PFSK-1 (cell line): Measurements from ENCODE around the gene MLYCD.
A peak's percentile ranks its signal among the peaks of the same experiment; 100 is the strongest.

Source experiments
- FOXP2 ChIP-seq: optimal IDR thresholded peaks from 2 replicates; pipeline ENCODE3; 2011; ENCODE audit warnings: borderline replicate concordance, control low read depth, inconsistent platforms; ENCODE audit not compliant: insufficient read depth; ENCODE audit errors: extremely low read length, extremely low read depth
- POLR2AphosphoS5 ChIP-seq: IDR thresholded peaks from 2 replicates; pipeline ENCODE4 v1.6.1; 2012; ENCODE audit warnings: low read depth, mild to moderate bottlenecking, control low read depth, low read length, moderate library complexity
- SIN3A ChIP-seq: IDR thresholded peaks from 2 replicates; pipeline ENCODE4 v1.6.1; 2012; ENCODE audit warnings: mild to moderate bottlenecking, low read length, moderate library complexity, borderline replicate concordance; ENCODE audit not compliant: insufficient read depth
- TAF1 ChIP-seq: IDR thresholded peaks from 2 replicates; pipeline ENCODE4 v1.6.1; 2012; ENCODE audit warnings: low read length, control low read depth, borderline replicate concordance; ENCODE audit not compliant: insufficient read depth
- TF ChIP-seq, protein P1 (sequence below), 2 experiments: IDR thresholded peaks; 2 replicates each; pipeline versions ENCODE4 v1.6.1 to v1.8.0; 2011 to 2012; ENCODE audit warnings: low read depth in 2 of 2, low read length in 2 of 2, control low read depth in 1 of 2, inconsistent platforms in 1 of 2, mild to moderate bottlenecking in 1 of 2, moderate library complexity in 1 of 2; ENCODE audit not compliant: insufficient read depth in 1 of 2

Gene MLYCD

DNA sequence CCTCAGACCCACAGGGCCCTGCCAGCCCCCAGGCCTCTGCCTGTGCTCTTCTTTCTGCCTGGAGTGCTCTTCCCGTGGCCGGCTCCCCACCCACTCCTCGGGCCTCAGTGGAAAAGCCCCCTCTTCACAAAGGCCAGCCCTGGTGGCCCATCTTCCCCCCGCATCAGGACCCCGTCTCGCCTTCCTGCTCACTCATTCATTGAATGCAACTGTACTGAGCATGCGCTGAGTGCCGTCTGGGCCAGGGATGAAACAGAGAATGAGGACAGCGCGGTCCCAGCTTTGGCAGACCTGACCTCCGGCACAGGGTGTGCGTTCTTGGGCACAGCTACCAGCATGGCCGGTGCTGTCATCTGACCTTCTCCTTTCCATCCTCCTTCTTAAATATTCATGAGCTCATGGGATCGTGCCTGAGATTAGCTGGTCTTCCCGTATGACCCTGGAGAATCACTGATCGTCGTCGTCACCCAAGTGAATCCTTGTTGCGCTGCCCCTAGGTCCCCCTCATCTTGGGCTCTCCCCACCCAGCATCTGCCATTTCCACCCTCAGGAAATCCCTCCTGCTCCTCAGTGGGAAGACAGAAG is 37.8 kb downstream of the MLYCD start:
- TF ChIP-seq SIN3A, result no peak
- TF ChIP-seq POLR2AphosphoS5, result no peak
- TF ChIP-seq TAF1, result no peak
- TF ChIP-seq, protein P1, sequence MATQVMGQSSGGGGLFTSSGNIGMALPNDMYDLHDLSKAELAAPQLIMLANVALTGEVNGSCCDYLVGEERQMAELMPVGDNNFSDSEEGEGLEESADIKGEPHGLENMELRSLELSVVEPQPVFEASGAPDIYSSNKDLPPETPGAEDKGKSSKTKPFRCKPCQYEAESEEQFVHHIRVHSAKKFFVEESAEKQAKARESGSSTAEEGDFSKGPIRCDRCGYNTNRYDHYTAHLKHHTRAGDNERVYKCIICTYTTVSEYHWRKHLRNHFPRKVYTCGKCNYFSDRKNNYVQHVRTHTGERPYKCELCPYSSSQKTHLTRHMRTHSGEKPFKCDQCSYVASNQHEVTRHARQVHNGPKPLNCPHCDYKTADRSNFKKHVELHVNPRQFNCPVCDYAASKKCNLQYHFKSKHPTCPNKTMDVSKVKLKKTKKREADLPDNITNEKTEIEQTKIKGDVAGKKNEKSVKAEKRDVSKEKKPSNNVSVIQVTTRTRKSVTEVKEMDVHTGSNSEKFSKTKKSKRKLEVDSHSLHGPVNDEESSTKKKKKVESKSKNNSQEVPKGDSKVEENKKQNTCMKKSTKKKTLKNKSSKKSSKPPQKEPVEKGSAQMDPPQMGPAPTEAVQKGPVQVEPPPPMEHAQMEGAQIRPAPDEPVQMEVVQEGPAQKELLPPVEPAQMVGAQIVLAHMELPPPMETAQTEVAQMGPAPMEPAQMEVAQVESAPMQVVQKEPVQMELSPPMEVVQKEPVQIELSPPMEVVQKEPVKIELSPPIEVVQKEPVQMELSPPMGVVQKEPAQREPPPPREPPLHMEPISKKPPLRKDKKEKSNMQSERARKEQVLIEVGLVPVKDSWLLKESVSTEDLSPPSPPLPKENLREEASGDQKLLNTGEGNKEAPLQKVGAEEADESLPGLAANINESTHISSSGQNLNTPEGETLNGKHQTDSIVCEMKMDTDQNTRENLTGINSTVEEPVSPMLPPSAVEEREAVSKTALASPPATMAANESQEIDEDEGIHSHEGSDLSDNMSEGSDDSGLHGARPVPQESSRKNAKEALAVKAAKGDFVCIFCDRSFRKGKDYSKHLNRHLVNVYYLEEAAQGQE (IDR thresholded peaks at IDR 0.05; ENCODE audit: insufficient read depth in 1 of 2, low read depth in 2 of 2, low read length in 2 of 2), result no peak
- no peak for TF ChIP-seq FOXP2

GRCh38 chr16:83937267-83937666 is 38.4 kb downstream of the MLYCD start:
- TF ChIP-seq, protein P1 (IDR thresholded peaks at IDR 0.05; ENCODE audit: insufficient read depth in 1 of 2, low read depth in 2 of 2, low read length in 2 of 2), result no peak

DNA sequence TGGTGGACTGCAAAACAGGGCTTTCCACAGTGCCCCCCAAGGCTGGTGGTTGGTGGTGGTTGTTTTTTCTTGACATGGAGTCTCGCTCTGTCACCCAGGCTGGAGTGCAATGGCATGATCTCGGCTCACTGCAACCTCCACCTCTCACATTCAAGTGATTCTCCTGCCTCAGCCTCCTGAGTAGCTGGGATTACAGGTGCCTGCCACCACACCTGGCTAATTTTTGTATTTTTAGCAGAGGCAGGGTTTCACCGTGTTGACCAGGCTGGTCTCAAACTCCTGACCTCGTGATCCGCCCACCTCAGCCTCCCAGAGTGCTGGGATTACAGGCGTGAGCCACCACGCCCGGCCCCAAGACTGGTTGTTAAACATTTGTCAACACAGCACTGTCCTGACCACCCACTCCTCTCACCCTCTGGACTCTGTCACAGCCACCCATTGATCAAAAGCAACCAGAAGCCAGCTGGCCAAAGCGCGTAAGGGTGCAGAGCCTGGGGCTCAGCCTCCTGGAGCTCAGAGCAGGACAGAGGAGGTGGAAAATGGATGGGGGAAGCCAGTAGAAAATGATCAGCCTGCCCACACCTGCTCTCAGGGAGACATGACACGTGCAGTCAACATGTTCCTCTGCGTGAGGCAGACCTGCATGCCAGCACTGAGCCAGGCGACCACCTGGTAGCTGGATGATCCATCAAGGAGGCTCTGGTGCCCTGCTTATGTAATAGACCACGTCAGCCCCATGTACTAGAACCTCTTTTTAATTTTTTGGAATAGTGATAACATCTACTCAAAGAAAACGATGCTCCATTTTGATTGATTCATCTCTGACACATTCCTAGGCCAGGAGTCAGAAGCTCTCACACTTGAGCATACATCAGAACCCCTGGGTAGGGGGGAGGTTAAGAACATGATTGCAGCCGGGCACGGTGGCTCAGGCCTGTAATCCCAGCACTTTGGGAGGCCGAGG is 39.3 kb downstream of the MLYCD start:
- TF ChIP-seq, protein P1 (IDR thresholded peaks at IDR 0.05; ENCODE audit: insufficient read depth in 1 of 2, low read depth in 2 of 2, low read length in 2 of 2), result no peak
- no peak for TF ChIP-seq SIN3A
- no peak for TF ChIP-seq TAF1
- TF ChIP-seq POLR2AphosphoS5, result no peak
- TF ChIP-seq FOXP2, result no peak

- TF ChIP-seq POLR2AphosphoS5 (peak; percentile 61; the same call in 1 of the 2 replicates), SIN3A (0 out of 2 replicates have a peak, but pooled peaks have one; percentile 28), FOXP2 (no peak), TAF1 (0 out of 2 replicates have a peak, but pooled peaks have one; percentile 48)
- TF ChIP-seq, protein P1 (IDR thresholded peaks at IDR 0.05; ENCODE audit: insufficient read depth in 1 of 2, low read depth in 2 of 2, low read length in 2 of 2), result no peak
Measured at GRCh38 chr16:83939266-83939855, 40.4 kb downstream of the MLYCD start.
